ENCODE measurements around the gene HTRA1. TPM values are rescaled to one million over a fixed set of nuclear protein-coding genes. Genes with fewer than 3 reads are reported as not detected.

Gene HTRA1
- total and polyA plus RNA-seq, 10 of the 15 experiments (the other 5 are each of a cell fraction or from before 2014, with no cell fraction given): 0.13 TPM; not detected in 9

- TF ChIP-seq TCF12 (IDR thresholded peaks at IDR 0.05; ENCODE audit: low read depth, low read length) (no peak), NR2F1 (conservative IDR thresholded peaks at IDR 0.05) (no peak)
Observed at GRCh38 chr10:122514045-122514840, 52.9 kb downstream of the HTRA1 start (continued).

- 53% methylated on average over 5 of the region's 5 CpGs for WGBS (ENCODE audit: insufficient coverage, insufficient replicate concordance, low lambda C conversion rate, missing lambda C conversion rate)
- Histone ChIP-seq H3K27me3 (replicated peaks in 1 of 2; ENCODE audit: control insufficient read depth in 2 of 2, insufficient read depth in 2 of 2, low read length in 1 of 2) (no peaks in the 10 kb centered on the region; a peak in 2 of 4 replicates), H4K20me1 (ENCODE audit: control insufficient read depth, insufficient read depth) (no peaks in the 10 kb centered on the region), H3K9ac (ENCODE audit: control insufficient read depth, insufficient read depth, low read length) (no peak overlapping the region), H3K4me1 (ENCODE audit: control insufficient read depth, insufficient read depth, low read length) (no peaks in the 10 kb centered on the region), H3K79me2 (ENCODE audit: control insufficient read depth, insufficient read depth, low read length) (no peaks in the 10 kb centered on the region), H3K4me2 (ENCODE audit: control insufficient read depth, insufficient read depth) (no peak overlapping the region), H3K27ac (ENCODE audit: control insufficient read depth, insufficient read depth) (no peak overlapping the region), H3K36me3 (ENCODE audit: control insufficient read depth in 2 of 2, insufficient read depth in 2 of 2, low read length in 1 of 2) (no peaks in the 10 kb centered on the region), H3K9me3 (replicated peaks; ENCODE audit: control insufficient read depth, insufficient read depth, low read length) (no peaks in the 10 kb centered on the region), H3K4me3 (no peak overlapping the region), H2AFZ (ENCODE audit: control insufficient read depth, low read depth, low read length) (no peak overlapping the region)
- no TSS peak for BruUV-seq (replicated peaks)
- ATAC-seq: no peak
- RAD21 ChIA-PET (ENCODE audit: unreplicated experiment): no interaction called here
- FAIRE-seq: no peak
- intact Hi-C loops (cut with micrococcal nuclease; ENCODE audit: unreplicated experiment): no loop called here
- TF ChIP-seq ESRRA (IDR thresholded peaks at IDR 0.05; ENCODE audit: low read length) (no peak), MTA2 (IDR thresholded peaks at IDR 0.05; ENCODE audit: low read depth) (no peak), IRF4 (IDR thresholded peaks at IDR 0.05; ENCODE audit: low read depth, low read length) (no peak), HSF1 (IDR thresholded peaks at IDR 0.05; ENCODE audit: low read depth, low read length) (no peak), RFX5 (IDR thresholded peaks at IDR 0.05; ENCODE audit: low read depth, low read length) (no peak), GATAD2B (conservative IDR thresholded peaks at IDR 0.05; ENCODE audit: low read depth) (no peak), KAT2A (conservative IDR thresholded peaks at IDR 0.05; ENCODE audit: control insufficient read depth, low read depth, low read length) (no peak), SUPT20H (IDR thresholded peaks at IDR 0.05; ENCODE audit: borderline replicate concordance, control insufficient read depth, low read depth, low read length) (no peak), MYB (IDR thresholded peaks at IDR 0.05; ENCODE audit: borderline replicate concordance, low read depth, low read length) (no peak), RCOR1 (conservative IDR thresholded peaks at IDR 0.05; ENCODE audit: low read depth, low read length) (no peak)
- no peak for DNase-seq (ENCODE audit: low read depth, low spot score)
- CTCF ChIA-PET: interaction anchor here (0.9 to 1.2 kb wide), 2 partner anchors 36 to 79 kb away, joined by 3 to 4 read pairs; no protein-coding TSS in a partner anchor
- in situ Hi-C loops (cut with MboI): no loop called here
- POLR2A ChIA-PET: no interaction called here
- SMC1A ChIA-PET (ENCODE audit: uncharacterized antibody, unreplicated experiment): interaction anchor here (0.7 kb wide), 2 partner anchors 21 to 530 kb away, joined by 3 read pairs; no protein-coding TSS in a partner anchor
Observed at GRCh38 chr10:122515022-122515424, 53.7 kb downstream of the HTRA1 start.

Measured in GM12878 (cell line).